ENCODE data around the gene ZNF350. TPM values are rescaled to one million over a fixed set of nuclear protein-coding genes. Genes with fewer than 3 reads are reported as not detected.

ZNF350 gene
- total RNA-seq, 2 experiments from 2014 or later, result 23.8 to 24.0 TPM

Other genes with a start within 250 kb of the ZNF350 start
- gene FPR1, start 235.0 kb downstream of the ZNF350 start, total RNA-seq, result not detected
- not detected for gene FPR2, start 225.7 kb downstream of the ZNF350 start, total RNA-seq
- 1 to 10 TPM; 1.8 to 2.5 TPM for gene FPR3, start 191.7 kb downstream of the ZNF350 start, total RNA-seq
- gene ZNF577, start 98.9 kb downstream of the ZNF350 start, total RNA-seq, result 10 to 100 TPM; 13.6 to 14.0 TPM
- gene ZNF649, start 81.8 kb downstream of the ZNF350 start, total RNA-seq, result 10 to 100 TPM; 19.7 to 21.1 TPM
- gene ZNF613, start 59.4 kb downstream of the ZNF350 start, total RNA-seq, result 1 to 10 TPM; 6.5 to 8.4 TPM
- 10 to 100 TPM; 14.1 to 19.7 TPM for gene ZNF615, start 21.4 kb upstream of the ZNF350 start, total RNA-seq
- gene ZNF614, start 41.5 kb upstream of the ZNF350 start, total RNA-seq, result 10 to 100 TPM; 11.6 to 12.7 TPM
- gene ZNF432, start 62.0 kb upstream of the ZNF350 start, total RNA-seq, result 10 to 100 TPM; 18.3 to 23.8 TPM
- gene ZNF841, start 108.9 kb upstream of the ZNF350 start, total RNA-seq, result 10 to 100 TPM; 38.4 to 38.6 TPM
- 10 to 100 TPM; 12.1 to 13.3 TPM for gene ZNF616, start 153.1 kb upstream of the ZNF350 start, total RNA-seq
- 10 to 100 TPM; 25.8 to 29.2 TPM for gene ZNF836, start 184.8 kb upstream of the ZNF350 start, total RNA-seq
- 100 to 1,000 TPM; 184 to 187 TPM for gene PPP2R1A, start 203.2 kb upstream of the ZNF350 start, total RNA-seq

Measured in activated naive CD8-positive, alpha-beta T cell treated with anti-CD3 and anti-CD28 coated beads, Interleukin-2, amount 10 ng/mL, durations not matched to agents 7 days and 5 days (primary cell).